HG03135 (cell line): ENCODE results near the gene TP73.
"Not testable (repeated sequence)": the region's sequence is repeated elsewhere in the genome, so short reads cannot be mapped to it uniquely, and the experiment has no call there.

Experiments used
- ATAC-seq: cut with Tn5 transposase; IDR thresholded peaks from one replicate; pipeline ENCODE4 v1.9.1; 2021; ENCODE audit warnings: mild to moderate bottlenecking, moderate library complexity; ENCODE audit not compliant: unreplicated experiment

Gene TP73

GRCh38 chr1:3724416-3725030 lies 72.2 kb downstream of the TP73 start:
- ATAC-seq, result not testable (repeated sequence)

GRCh38 chr1:3725366-3725765 lies 73.0 kb downstream of the TP73 start:
- ATAC-seq, result no peak

- ATAC-seq, result no peak
These were observed 74.9 kb downstream of the TP73 start for GRCh38 chr1:3727042-3727824.

- no peak for ATAC-seq
These were observed 75.8 kb downstream of the TP73 start for GRCh38 chr1:3727825-3728776.

- ATAC-seq, result no peak
These were observed 77.6 kb downstream of the TP73 start for GRCh38 chr1:3729594-3730542.

- no peak for ATAC-seq
These were observed 78.4 kb downstream of the TP73 start for GRCh38 chr1:3730543-3731247.

- no peak for ATAC-seq
These were observed 79.5 kb downstream of the TP73 start for GRCh38 chr1:3731583-3732433.

GRCh38 chr1:3732434-3733093 lies 80.2 kb downstream of the TP73 start:
- ATAC-seq, result no peak

- ATAC-seq, result no peak
These were observed 81.0 kb downstream of the TP73 start for GRCh38 chr1:3733094-3733882.

GRCh38 chr1:3733883-3734589 lies 81.7 kb downstream of the TP73 start:
- no peak for ATAC-seq

GRCh38 chr1:3734602-3735001 lies 82.3 kb downstream of the TP73 start:
- no peak for ATAC-seq

GRCh38 chr1:3735027-3735681 lies 82.8 kb downstream of the TP73 start:
- no peak for ATAC-seq

GRCh38 chr1:3735688-3736087 lies 83.4 kb downstream of the TP73 start:
- no peak for ATAC-seq

- ATAC-seq, result no peak
These were observed 83.8 kb downstream of the TP73 start for GRCh38 chr1:3736131-3736561.

GRCh38 chr1:3736708-3737107 lies 84.4 kb downstream of the TP73 start:
- no peak for ATAC-seq

GRCh38 chr1:3738943-3739342 lies 86.6 kb downstream of the TP73 start:
- no peak for ATAC-seq
